Activated naive CD4-positive, alpha-beta T cell treated with anti-CD3 and anti-CD28 coated beads for 36 hours (primary cell): ENCODE results near the gene TMEM235. TPM values are rescaled to one million over a fixed set of nuclear protein-coding genes. Genes with fewer than 3 reads are reported as not detected.

Experiments
- CTCF ChIA-PET: fragments of 350-600 bp; sonication (Branson Sonifier 250); formaldehyde crosslinking; loops from one replicate; lab custom pipeline; 2021; ENCODE audit warnings: antibody characterized with exemption; lab: Charles Lee
- DNase-seq: peaks from one replicate; pipeline ENCODE4 v3.0.0-alpha.2; 2020
- H3K27ac Mint-ChIP-seq: one replicate; pipeline ENCODE4 v1.8.0; 2021; ENCODE audit warnings: mild to moderate bottlenecking, mixed read lengths
- H3K27me3 Mint-ChIP-seq: one replicate; pipeline ENCODE4 v1.8.0; 2021; ENCODE audit warnings: low read depth, mixed read lengths
- H3K36me3 Mint-ChIP-seq: one replicate; pipeline ENCODE4 v1.8.0; 2021; ENCODE audit warnings: low read depth, mixed read lengths
- H3K4me1 Mint-ChIP-seq: one replicate; pipeline ENCODE4 v1.8.0; 2021; ENCODE audit warnings: low read depth, mixed read lengths
- H3K4me3 Mint-ChIP-seq: one replicate; pipeline ENCODE4 v1.8.0; 2021; ENCODE audit warnings: mild to moderate bottlenecking, moderate library complexity, mixed read lengths
- H3K9me3 Mint-ChIP-seq: one replicate; pipeline ENCODE4 v1.8.0; 2021; ENCODE audit warnings: mixed read lengths
- intact Hi-C: fragments of 100-400 bp; cut with micrococcal nuclease; formaldehyde crosslinking; loops from one replicate; pipeline ENCODE4 v1.15.1; 2023
- total RNA-seq, 2 experiments: library from RNA; stranded (reverse); gene quantifications; one replicate each; pipeline ENCODE4 v1.2.3, GENCODE V29; 2021

The TMEM235 gene
- total RNA-seq, 2 experiments from 2014 or later, result not detected

DNA sequence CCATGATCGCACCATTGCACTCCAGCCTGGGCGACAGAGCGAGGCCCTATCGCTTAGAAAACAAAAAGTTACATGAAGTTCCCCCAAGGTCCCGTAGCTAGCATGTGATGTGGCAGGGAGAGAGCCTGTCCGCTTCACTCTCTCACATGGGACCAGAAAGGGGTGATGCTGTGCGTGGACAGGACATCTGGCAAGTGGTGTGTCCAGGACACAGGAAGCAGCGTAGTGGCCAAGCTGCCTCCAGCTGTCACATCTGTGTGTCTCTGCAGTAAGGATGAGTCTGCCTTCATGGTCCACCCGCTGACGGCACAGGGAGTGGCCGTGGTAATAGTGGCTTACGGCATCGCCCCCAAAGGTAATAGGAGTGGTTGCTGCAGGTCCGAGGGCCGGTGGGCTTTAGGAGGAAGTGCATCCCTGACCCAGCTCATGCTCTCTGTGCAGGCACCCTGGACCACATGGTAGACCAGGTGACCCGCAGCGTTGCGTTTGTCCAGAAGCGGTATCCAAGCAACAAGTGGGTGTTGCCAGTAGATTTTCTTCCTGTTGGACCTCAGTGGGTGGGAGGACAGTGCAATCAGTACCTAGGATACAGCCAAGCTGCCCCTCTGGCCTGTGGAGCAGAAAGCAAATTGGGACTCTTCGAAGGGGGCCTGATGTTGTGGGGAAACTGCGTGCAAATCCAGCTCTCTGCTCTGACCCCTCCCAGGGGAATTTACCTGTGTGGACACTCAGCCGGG is 26.9 kb upstream of the TMEM235 start:
- CTCF ChIA-PET, result interaction anchor here (0.7 to 0.8 kb wide), 2 partner anchors 11 to 239 kb away, joined by 3 to 4 read pairs; no protein-coding TSS in a partner anchor

DNA sequence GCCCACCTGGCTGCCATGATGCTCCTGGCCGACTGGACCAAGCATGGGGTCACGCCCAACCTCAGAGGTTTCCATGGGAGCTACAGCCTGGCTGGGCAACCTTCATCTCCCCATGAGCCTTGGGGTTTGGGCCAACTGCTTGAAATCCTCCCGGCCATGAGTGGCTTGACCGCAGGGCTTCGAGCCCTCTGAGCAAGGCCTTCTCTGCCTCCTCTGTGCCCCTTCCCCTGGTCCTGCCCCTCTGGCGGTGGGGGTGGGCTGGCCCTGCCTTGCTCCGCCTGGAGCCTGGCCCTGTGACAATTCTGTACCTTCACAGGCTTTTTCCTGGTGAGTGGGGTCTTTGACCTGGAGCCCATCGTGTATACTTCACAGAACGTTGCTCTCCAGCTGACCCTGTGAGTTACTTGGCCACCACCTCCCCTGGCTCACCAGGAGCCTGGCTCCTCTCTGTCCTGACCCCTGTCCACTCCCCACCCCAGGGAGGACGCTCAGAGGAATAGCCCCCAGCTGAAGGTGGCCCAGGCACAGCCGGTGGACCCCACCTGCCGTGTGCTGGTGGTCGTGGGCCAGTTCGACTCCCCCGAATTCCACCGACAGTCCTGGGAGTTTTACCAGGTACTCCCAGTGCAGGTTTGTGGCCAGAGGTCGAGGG is 26.2 kb upstream of the TMEM235 start:
- no peak overlapping the region for H3K27ac Mint-ChIP-seq
- intact Hi-C loops, result no loop called here
- H3K9me3 Mint-ChIP-seq, result no peaks in the 10 kb centered on the region
- CTCF ChIA-PET, result interaction anchor here (0.8 kb wide), 1 partner anchor 12 kb away, joined by 4 read pairs; no protein-coding TSS in a partner anchor
- H3K27me3 Mint-ChIP-seq, result no peaks in the 10 kb centered on the region
- no peak for DNase-seq
- no peaks in the 10 kb centered on the region for H3K4me1 Mint-ChIP-seq
- no peak overlapping the region for H3K4me3 Mint-ChIP-seq
- H3K36me3 Mint-ChIP-seq, result peaks cover 3% of the 10 kb centered on the region

More for the DNA sequence above, 26.9 kb upstream of the TMEM235 start:
- no peak overlapping the region for H3K4me3 Mint-ChIP-seq
- no peak overlapping the region for H3K27ac Mint-ChIP-seq
- intact Hi-C loops, result no loop called here
- peaks cover 3% of the 10 kb centered on the region for H3K36me3 Mint-ChIP-seq
- DNase-seq, result no peak
- H3K9me3 Mint-ChIP-seq, result no peaks in the 10 kb centered on the region
- H3K27me3 Mint-ChIP-seq, result no peaks in the 10 kb centered on the region
- no peaks in the 10 kb centered on the region for H3K4me1 Mint-ChIP-seq

DNA sequence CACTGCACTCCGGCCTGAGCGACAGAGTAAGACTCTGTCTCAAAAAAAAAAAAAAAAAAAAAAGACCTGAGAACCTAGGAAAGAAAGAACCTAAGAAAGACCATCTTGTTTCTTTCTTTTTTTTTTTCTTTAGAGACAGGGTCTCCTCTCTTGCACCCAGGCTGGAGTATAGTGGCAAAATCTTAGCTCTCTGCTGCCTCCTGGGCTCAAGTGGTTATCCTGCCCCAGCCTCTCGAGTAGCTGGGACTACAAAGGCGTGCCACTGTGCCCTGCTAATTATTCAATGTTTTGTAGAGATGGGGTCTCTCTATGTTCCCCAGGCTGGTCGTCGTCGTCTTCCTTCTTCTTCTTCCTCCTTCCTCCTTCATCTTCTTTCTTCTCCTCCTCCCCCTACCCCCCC is 25.1 kb upstream of the TMEM235 start:
- CTCF ChIA-PET, result interaction anchor here (0.7 kb wide), 2 partner anchors 56 to 370 kb away, joined by 3 to 4 read pairs; no protein-coding TSS in a partner anchor
- intact Hi-C loops, result no loop called here
- H3K9me3 Mint-ChIP-seq, result no peaks in the 10 kb centered on the region
- H3K27me3 Mint-ChIP-seq, result no peaks in the 10 kb centered on the region
- H3K27ac Mint-ChIP-seq, result no peak overlapping the region
- no peak overlapping the region for H3K4me3 Mint-ChIP-seq
- no peak for DNase-seq
- peaks cover 3% of the 10 kb centered on the region for H3K36me3 Mint-ChIP-seq
- H3K4me1 Mint-ChIP-seq, result no peaks in the 10 kb centered on the region

DNA sequence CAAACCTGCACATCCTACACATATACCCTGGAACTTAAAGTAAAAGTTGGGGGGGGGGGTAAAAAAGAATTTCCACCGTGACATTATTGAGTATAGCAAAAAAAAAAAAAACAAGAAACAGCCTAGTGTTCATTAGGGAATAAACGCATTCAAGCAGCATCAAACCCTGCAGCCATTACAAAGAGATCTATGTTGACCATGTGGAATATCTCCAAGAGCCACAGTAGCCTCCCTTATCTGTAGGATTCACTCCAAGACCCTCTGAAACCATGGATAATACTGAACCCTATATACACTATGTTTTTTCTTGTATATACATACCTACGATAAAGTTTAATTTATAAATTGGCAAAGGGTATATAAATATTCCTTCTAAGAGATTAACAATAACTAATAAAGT is 22.9 kb upstream of the TMEM235 start:
- CTCF ChIA-PET, result no interaction called here
- Mint-ChIP-seq H3K4me3 (no peak overlapping the region), H3K9me3 (no peaks in the 10 kb centered on the region), H3K27ac (no peak overlapping the region), H3K27me3 (no peaks in the 10 kb centered on the region), H3K36me3 (peaks cover 3% of the 10 kb centered on the region), H3K4me1 (no peaks in the 10 kb centered on the region)
- intact Hi-C loops, result no loop called here
- DNase-seq, result no peak

DNA sequence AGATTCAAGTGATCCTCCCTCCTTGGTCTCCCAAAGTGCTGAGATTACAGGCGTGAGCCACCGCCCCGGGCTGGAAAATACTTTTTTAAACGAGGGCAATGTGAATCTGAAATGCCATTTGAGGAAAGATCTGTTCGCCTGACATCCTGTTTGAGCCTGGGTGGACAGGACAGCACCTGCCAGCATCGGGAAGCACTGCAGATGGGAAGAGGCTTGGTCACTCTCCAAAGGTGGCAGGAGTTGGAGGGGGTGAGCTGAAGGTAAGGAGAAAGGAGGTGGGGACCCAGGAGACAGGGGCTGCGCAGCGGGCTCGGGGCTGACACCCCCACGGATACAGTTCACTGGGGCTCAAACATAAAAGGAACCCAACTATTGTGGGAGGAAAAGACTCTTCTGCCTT is 21.3 kb upstream of the TMEM235 start:
- no peaks in the 10 kb centered on the region for H3K27me3 Mint-ChIP-seq
- CTCF ChIA-PET, result no interaction called here
- no peak overlapping the region for H3K4me3 Mint-ChIP-seq
- no peak for DNase-seq
- H3K4me1 Mint-ChIP-seq, result peaks cover 5% of the 10 kb centered on the region
- intact Hi-C loops, result no loop called here
- H3K9me3 Mint-ChIP-seq, result no peaks in the 10 kb centered on the region
- H3K27ac Mint-ChIP-seq, result no peak overlapping the region
- peaks cover 10% of the 10 kb centered on the region for H3K36me3 Mint-ChIP-seq

DNA sequence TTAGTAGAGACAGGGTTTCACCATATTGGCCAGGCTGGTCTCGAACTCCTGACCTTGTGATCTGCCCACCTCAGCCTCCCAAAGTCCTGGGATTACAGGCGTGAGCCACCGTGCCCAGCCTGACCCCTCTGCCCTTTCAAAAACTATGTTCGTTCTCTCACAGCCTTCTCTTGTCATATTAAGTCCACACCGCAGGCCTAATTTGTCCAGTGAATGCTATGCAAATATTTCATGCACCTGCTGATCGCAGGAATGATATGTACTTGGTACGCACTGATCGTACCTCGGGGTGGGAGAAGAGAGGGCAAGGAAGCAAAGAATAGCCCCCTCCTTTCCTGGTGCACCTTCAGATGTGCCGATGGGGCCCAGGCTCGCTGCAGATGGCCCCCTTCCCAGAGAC is 20.4 kb upstream of the TMEM235 start:
- H3K4me3 Mint-ChIP-seq, result no peak overlapping the region
- intact Hi-C loops, result no loop called here
- H3K27me3 Mint-ChIP-seq, result no peaks in the 10 kb centered on the region
- no peak overlapping the region for H3K27ac Mint-ChIP-seq
- CTCF ChIA-PET, result interaction anchor here (0.7 kb wide), 1 partner anchor 34 kb away, joined by 3 read pairs; no protein-coding TSS in a partner anchor
- peaks cover 15% of the 10 kb centered on the region for H3K36me3 Mint-ChIP-seq
- DNase-seq, result no peak
- H3K4me1 Mint-ChIP-seq, result peaks cover 8% of the 10 kb centered on the region
- H3K9me3 Mint-ChIP-seq, result no peaks in the 10 kb centered on the region

DNA sequence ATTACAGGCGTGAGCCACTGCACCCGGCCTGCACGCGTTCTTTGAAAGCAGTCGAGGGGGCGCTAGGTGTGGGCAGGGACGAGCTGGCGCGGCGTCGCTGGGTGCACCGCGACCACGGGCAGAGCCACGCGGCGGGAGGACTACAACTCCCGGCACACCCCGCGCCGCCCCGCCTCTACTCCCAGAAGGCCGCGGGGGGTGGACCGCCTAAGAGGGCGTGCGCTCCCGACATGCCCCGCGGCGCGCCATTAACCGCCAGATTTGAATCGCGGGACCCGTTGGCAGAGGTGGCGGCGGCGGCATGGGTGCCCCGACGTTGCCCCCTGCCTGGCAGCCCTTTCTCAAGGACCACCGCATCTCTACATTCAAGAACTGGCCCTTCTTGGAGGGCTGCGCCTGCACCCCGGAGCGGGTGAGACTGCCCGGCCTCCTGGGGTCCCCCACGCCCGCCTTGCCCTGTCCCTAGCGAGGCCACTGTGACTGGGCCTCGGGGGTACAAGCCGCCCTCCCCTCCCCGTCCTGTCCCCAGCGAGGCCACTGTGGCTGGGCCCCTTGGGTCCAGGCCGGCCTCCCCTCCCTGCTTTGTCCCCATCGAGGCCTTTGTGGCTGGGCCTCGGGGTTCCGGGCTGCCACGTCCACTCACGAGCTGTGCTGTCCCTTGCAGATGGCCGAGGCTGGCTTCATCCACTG is 17.3 kb upstream of the TMEM235 start, which contains the start of gene BIRC5:
Gene BIRC5 (plus strand): TSS at position 238 of the 690 bp plus-strand sequence. CDS start 64 bp downstream, at position 302.
- Mint-ChIP-seq H3K4me3 (peak within 1 kb of the TSS; percentile 92), H3K27ac (peak within 1 kb of the TSS; percentile 19), H3K36me3 (peaks cover 25% of the 10 kb centered on the region), H3K9me3 (no peaks in the 10 kb centered on the region), H3K27me3 (no peaks in the 10 kb centered on the region), H3K4me1 (peaks cover 8% of the 10 kb centered on the region)
- peak; percentile 94 for DNase-seq
- CTCF ChIA-PET, result interaction anchor here (1.6 to 2.4 kb wide), 2 partner anchors 37 to 129 kb away, joined by 4 to 8 read pairs; no protein-coding TSS in a partner anchor
- intact Hi-C loops, result loop anchor here (2.0 kb wide), 2 partner anchors 27 to 41 kb away; partner anchors contain the start of genes AFMID and TK1

DNA sequence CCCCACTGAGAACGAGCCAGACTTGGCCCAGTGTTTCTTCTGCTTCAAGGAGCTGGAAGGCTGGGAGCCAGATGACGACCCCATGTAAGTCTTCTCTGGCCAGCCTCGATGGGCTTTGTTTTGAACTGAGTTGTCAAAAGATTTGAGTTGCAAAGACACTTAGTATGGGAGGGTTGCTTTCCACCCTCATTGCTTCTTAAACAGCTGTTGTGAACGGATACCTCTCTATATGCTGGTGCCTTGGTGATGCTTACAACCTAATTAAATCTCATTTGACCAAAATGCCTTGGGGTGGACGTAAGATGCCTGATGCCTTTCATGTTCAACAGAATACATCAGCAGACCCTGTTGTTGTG is 16.7 kb upstream of the TMEM235 start:
- Mint-ChIP-seq H3K27ac (peak overlapping the region; percentile 19), H3K27me3 (no peaks in the 10 kb centered on the region), H3K36me3 (peaks cover 30% of the 10 kb centered on the region), H3K4me1 (peaks cover 8% of the 10 kb centered on the region), H3K9me3 (no peaks in the 10 kb centered on the region), H3K4me3 (peak overlapping the region; percentile 92)
- CTCF ChIA-PET, result interaction anchor here (0.7 to 2.4 kb wide), 3 partner anchors 33 to 130 kb away, joined by 3 to 8 read pairs (median 4); no protein-coding TSS in a partner anchor
- DNase-seq, result no peak
- intact Hi-C loops, result loop anchor here (2.0 kb wide), 2 partner anchors 28 to 40 kb away; partner anchors contain the start of genes AFMID and TK1

DNA sequence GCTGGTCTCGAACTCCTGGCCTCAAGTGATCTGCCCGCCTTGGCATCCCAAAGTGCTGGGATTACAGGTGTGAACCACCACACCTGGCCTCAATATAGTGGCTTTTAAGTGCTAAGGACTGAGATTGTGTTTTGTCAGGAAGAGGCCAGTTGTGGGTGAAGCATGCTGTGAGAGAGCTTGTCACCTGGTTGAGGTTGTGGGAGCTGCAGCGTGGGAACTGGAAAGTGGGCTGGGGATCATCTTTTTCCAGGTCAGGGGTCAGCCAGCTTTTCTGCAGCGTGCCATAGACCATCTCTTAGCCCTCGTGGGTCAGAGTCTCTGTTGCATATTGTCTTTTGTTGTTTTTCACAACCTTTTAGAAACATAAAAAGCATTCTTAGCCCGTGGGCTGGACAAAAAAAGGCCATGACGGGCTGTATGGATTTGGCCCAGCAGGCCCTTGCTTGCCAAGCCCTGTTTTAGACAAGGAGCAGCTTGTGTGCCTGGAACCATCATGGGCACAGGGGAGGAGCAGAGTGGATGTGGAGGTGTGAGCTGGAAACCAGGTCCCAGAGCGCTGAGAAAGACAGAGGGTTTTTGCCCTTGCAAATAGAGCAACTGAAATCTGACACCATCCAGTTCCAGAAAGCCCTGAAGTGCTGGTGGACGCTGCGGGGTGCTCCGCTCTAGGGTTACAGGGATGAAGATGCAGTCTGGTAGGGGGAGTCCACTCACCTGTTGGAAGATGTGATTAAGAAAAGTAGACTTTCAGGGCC is 11.9 kb upstream of the TMEM235 start:
- intact Hi-C loops, result no loop called here
- CTCF ChIA-PET, result no interaction called here
- Mint-ChIP-seq H3K27ac (no peak overlapping the region), H3K4me3 (no peak overlapping the region), H3K27me3 (no peaks in the 10 kb centered on the region), H3K9me3 (no peaks in the 10 kb centered on the region), H3K4me1 (peaks cover 6% of the 10 kb centered on the region), H3K36me3 (peaks cover 55% of the 10 kb centered on the region)
- DNase-seq, result no peak

DNA sequence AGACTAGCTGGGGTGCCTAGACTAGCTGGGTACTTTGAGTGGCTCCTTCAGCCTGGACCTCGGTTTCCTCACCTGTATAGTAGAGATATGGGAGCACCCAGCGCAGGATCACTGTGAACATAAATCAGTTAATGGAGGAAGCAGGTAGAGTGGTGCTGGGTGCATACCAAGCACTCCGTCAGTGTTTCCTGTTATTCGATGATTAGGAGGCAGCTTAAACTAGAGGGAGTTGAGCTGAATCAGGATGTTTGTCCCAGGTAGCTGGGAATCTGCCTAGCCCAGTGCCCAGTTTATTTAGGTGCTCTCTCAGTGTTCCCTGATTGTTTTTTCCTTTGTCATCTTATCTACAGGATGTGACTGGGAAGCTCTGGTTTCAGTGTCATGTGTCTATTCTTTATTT is 8.4 kb upstream of the TMEM235 start:
- no peak for DNase-seq
- intact Hi-C loops, result no loop called here
- CTCF ChIA-PET, result interaction anchor here (1.3 to 2.1 kb wide), 3 partner anchors 26 to 209 kb away, joined by 3 to 5 read pairs (median 5); no protein-coding TSS in a partner anchor
- Mint-ChIP-seq H3K4me3 (no peak overlapping the region), H3K27me3 (peaks cover 3% of the 10 kb centered on the region), H3K9me3 (no peaks in the 10 kb centered on the region), H3K4me1 (peaks cover 6% of the 10 kb centered on the region), H3K27ac (no peak overlapping the region), H3K36me3 (peaks cover 42% of the 10 kb centered on the region)

DNA sequence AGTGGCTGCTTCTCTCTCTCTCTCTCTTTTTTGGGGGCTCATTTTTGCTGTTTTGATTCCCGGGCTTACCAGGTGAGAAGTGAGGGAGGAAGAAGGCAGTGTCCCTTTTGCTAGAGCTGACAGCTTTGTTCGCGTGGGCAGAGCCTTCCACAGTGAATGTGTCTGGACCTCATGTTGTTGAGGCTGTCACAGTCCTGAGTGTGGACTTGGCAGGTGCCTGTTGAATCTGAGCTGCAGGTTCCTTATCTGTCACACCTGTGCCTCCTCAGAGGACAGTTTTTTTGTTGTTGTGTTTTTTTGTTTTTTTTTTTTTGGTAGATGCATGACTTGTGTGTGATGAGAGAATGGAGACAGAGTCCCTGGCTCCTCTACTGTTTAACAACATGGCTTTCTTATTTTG is 7.7 kb upstream of the TMEM235 start:
- no peak overlapping the region for H3K4me3 Mint-ChIP-seq
- intact Hi-C loops, result no loop called here
- H3K27me3 Mint-ChIP-seq, result peaks cover 3% of the 10 kb centered on the region
- CTCF ChIA-PET, result interaction anchor here (0.6 to 2.1 kb wide), 5 partner anchors 25 to 210 kb away, joined by 3 to 7 read pairs (median 5); no protein-coding TSS in a partner anchor
- no peak overlapping the region for H3K27ac Mint-ChIP-seq
- peaks cover 6% of the 10 kb centered on the region for H3K4me1 Mint-ChIP-seq
- no peak for DNase-seq
- H3K9me3 Mint-ChIP-seq, result no peaks in the 10 kb centered on the region
- peaks cover 39% of the 10 kb centered on the region for H3K36me3 Mint-ChIP-seq
